HG02884 (cell line): Measurements from ENCODE around the gene YTHDF1.
"Not testable (repeated sequence)": the region's sequence is repeated elsewhere in the genome, so short reads cannot be mapped to it uniquely, and the experiment has no call there.

Experiments
- ATAC-seq: cut with Tn5 transposase; IDR thresholded peaks from one replicate; pipeline ENCODE4 v1.9.1; 2021; ENCODE audit warnings: mild to moderate bottlenecking, moderate library complexity; ENCODE audit not compliant: unreplicated experiment

YTHDF1 gene

GRCh38 chr20:63160641-63161175 lies 55.2 kb downstream of the YTHDF1 start:
- no peak for ATAC-seq

- ATAC-seq, result no peak
These were observed 55.9 kb downstream of the YTHDF1 start for GRCh38 chr20:63159826-63160640.

GRCh38 chr20:63159251-63159650 lies 56.7 kb downstream of the YTHDF1 start:
- not testable (repeated sequence) for ATAC-seq

GRCh38 chr20:63158845-63159244 lies 57.1 kb downstream of the YTHDF1 start:
- no peak for ATAC-seq

- ATAC-seq, result no peak
These were observed 57.6 kb downstream of the YTHDF1 start for GRCh38 chr20:63158352-63158751.

- ATAC-seq, result not testable (repeated sequence)
These were observed 58.5 kb downstream of the YTHDF1 start for GRCh38 chr20:63157431-63157830.

GRCh38 chr20:63156221-63156671 lies 59.7 kb downstream of the YTHDF1 start:
- no peak for ATAC-seq

GRCh38 chr20:63155266-63156165 lies 60.4 kb downstream of the YTHDF1 start:
- ATAC-seq, result no peak

GRCh38 chr20:63154395-63154794 lies 61.5 kb downstream of the YTHDF1 start:
- no peak for ATAC-seq

- ATAC-seq, result no peak
These were observed 62.4 kb downstream of the YTHDF1 start for GRCh38 chr20:63153254-63154221.

- no peak for ATAC-seq
These were observed 63.3 kb downstream of the YTHDF1 start for GRCh38 chr20:63152322-63153253.

GRCh38 chr20:63151554-63152321 lies 64.2 kb downstream of the YTHDF1 start:
- no peak for ATAC-seq

- ATAC-seq, result no peak
These were observed 64.9 kb downstream of the YTHDF1 start for GRCh38 chr20:63150911-63151531.

GRCh38 chr20:63150391-63150898 lies 65.5 kb downstream of the YTHDF1 start:
- ATAC-seq, result no peak

- no peak for ATAC-seq
These were observed 66.3 kb downstream of the YTHDF1 start for GRCh38 chr20:63149531-63150192.

- no peak for ATAC-seq
These were observed 67.2 kb downstream of the YTHDF1 start for GRCh38 chr20:63148696-63149095.

GRCh38 chr20:63147532-63147931 lies 68.4 kb downstream of the YTHDF1 start:
- ATAC-seq, result no peak
